ENCODE data around the gene TADA1.

TADA1 gene

GRCh38 chr1:166865926-166866325, 10.1 kb downstream of the TADA1 start:
- Histone ChIP-seq H3K27me3 (ENCODE audit: insufficient read depth, low read length) (no peaks in the 10 kb centered on the region), H3K36me3 (ENCODE audit: insufficient read depth, low read depth, low read length) (peaks cover 75% of the 10 kb centered on the region), H3K27ac (ENCODE audit: low read length) (no peak overlapping the region), H3K4me1 (ENCODE audit: insufficient read depth, low read length) (peaks cover 2% of the 10 kb centered on the region; the same call in 1 of the 2 replicates), H3K4me3 (ENCODE audit: low read length) (no peak overlapping the region), H3K9ac (ENCODE audit: low read depth, low read length) (no peak overlapping the region), H3K9me3 (ENCODE audit: insufficient read depth, low read depth, low read length) (no peaks in the 10 kb centered on the region)

- peaks cover 9% of the 10 kb centered on the region; the same call in 1 of the 2 replicates for H3K4me1 ChIP-seq (ENCODE audit: insufficient read depth, low read length)
- H3K27me3 ChIP-seq (ENCODE audit: insufficient read depth, low read length) = no peaks in the 10 kb centered on the region
- H3K9me3 ChIP-seq (ENCODE audit: insufficient read depth, low read depth, low read length) = no peaks in the 10 kb centered on the region
- H3K36me3 ChIP-seq (ENCODE audit: insufficient read depth, low read depth, low read length) = peaks cover 99% of the 10 kb centered on the region
- no peak overlapping the region for H3K4me3 ChIP-seq (ENCODE audit: low read length)
- H3K27ac ChIP-seq (ENCODE audit: low read length) = no peak overlapping the region
- no peak overlapping the region for H3K9ac ChIP-seq (ENCODE audit: low read depth, low read length)
Measured at GRCh38 chr1:166859597-166859996, 16.5 kb downstream of the TADA1 start.

DNA sequence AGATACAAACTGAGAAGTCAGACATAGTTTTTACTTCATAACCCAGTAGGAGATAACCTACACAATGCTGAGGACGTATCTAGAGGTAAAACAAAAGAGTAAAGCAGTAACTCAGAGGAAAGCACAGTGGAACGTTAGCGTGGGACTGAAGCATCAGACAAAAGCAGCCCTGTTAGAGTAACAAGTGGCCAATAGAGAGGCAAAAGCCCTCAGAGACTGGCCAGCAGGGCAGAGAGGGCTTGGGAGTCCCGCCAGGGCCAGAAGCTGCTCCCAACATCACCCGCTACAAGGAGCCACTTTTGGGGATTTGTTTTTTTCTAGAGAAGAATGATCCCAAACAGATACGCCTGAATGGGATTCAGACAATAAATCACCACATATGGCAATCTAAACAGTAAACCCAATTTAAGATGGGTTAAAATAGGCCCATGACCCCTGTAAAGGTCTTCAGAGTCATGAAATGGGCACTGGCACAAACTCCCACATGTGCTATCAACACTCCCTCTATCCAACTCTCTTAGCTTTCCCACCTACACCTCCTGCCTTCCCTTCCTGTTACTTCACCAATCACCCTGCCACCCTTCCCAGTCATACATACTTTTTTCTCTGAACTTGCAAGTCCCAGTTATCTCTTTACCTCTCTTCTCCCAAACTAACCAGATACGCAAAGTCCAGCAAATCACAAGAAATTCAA, 17.2 kb downstream of the TADA1 start:
- Histone ChIP-seq H3K4me1 (ENCODE audit: insufficient read depth, low read length) (peaks cover 9% of the 10 kb centered on the region; the same call in 1 of the 2 replicates), H3K9ac (ENCODE audit: low read depth, low read length) (no peak overlapping the region), H3K4me3 (ENCODE audit: low read length) (no peak overlapping the region), H3K27me3 (ENCODE audit: insufficient read depth, low read length) (no peaks in the 10 kb centered on the region), H3K27ac (ENCODE audit: low read length) (no peak overlapping the region), H3K36me3 (ENCODE audit: insufficient read depth, low read depth, low read length) (peaks cover 99% of the 10 kb centered on the region), H3K9me3 (ENCODE audit: insufficient read depth, low read depth, low read length) (no peaks in the 10 kb centered on the region)

- Histone ChIP-seq H3K27me3 (ENCODE audit: insufficient read depth, low read length) (no peaks in the 10 kb centered on the region), H3K4me3 (ENCODE audit: low read length) (no peak overlapping the region), H3K36me3 (ENCODE audit: insufficient read depth, low read depth, low read length) (peaks cover 99% of the 10 kb centered on the region), H3K9me3 (ENCODE audit: insufficient read depth, low read depth, low read length) (no peaks in the 10 kb centered on the region), H3K4me1 (ENCODE audit: insufficient read depth, low read length) (peaks cover 9% of the 10 kb centered on the region; the same call in 1 of the 2 replicates), H3K27ac (ENCODE audit: low read length) (no peak overlapping the region), H3K9ac (ENCODE audit: low read depth, low read length) (no peak overlapping the region)
Measured at GRCh38 chr1:166857995-166858394, 18.1 kb downstream of the TADA1 start.

DNA sequence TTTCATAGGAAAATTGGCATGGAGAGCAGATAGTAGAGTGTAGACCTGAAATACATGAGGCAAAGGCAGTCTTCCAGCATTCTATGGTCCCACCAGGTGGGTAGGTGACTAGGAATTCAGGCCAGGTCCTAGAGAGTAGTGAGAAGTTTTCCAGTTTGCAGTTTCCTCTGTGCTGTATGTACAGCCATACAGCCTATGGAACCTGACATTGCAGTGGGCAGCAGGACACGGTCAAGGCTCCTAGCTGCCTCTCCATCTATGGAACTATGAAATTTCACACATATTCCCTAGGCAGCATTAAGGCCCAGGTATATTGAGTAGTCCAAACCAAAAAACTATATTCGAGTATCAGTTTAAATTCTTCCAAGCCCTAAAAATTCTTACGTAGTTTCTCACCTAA, 20.5 kb downstream of the TADA1 start:
- peaks cover 7% of the 10 kb centered on the region; the same call in 1 of the 2 replicates for H3K4me1 ChIP-seq (ENCODE audit: insufficient read depth, low read length)
- no peak overlapping the region for H3K9ac ChIP-seq (ENCODE audit: low read depth, low read length)
- H3K27ac ChIP-seq (ENCODE audit: low read length) = no peak overlapping the region
- H3K36me3 ChIP-seq (ENCODE audit: insufficient read depth, low read depth, low read length) = peaks cover 99% of the 10 kb centered on the region
- H3K27me3 ChIP-seq (ENCODE audit: insufficient read depth, low read length) = no peaks in the 10 kb centered on the region
- H3K4me3 ChIP-seq (ENCODE audit: low read length) = no peak overlapping the region
- no peaks in the 10 kb centered on the region for H3K9me3 ChIP-seq (ENCODE audit: insufficient read depth, low read depth, low read length)

DNA sequence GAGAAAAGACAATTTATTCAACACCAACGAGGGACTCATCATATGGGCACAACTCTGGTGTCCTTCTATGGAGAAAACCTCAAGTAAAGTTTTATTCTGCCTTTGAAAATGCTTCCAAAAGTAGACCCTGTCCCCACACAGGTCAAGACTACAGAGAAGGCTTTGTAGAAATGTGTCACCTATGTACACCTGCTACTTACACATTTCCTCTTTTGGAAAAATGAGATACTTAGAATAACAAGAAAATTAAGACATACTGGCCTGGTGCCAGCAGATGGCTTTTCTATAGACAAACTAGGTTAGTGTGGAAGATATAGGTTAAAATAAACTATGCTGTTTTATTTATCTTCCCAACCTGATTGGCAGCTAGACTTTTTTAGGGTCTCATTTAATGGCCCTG, 23.1 kb downstream of the TADA1 start:
- Histone ChIP-seq H3K27me3 (ENCODE audit: insufficient read depth, low read length) (no peaks in the 10 kb centered on the region), H3K9ac (ENCODE audit: low read depth, low read length) (no peak overlapping the region), H3K4me3 (ENCODE audit: low read length) (no peak overlapping the region), H3K4me1 (ENCODE audit: insufficient read depth, low read length) (no peaks in the 10 kb centered on the region), H3K36me3 (ENCODE audit: insufficient read depth, low read depth, low read length) (peaks cover 99% of the 10 kb centered on the region), H3K27ac (ENCODE audit: low read length) (no peak overlapping the region), H3K9me3 (ENCODE audit: insufficient read depth, low read depth, low read length) (no peaks in the 10 kb centered on the region)

GRCh38 chr1:166849135-166849534, 26.9 kb downstream of the TADA1 start:
- H3K9ac ChIP-seq (ENCODE audit: low read depth, low read length) = no peak overlapping the region
- H3K4me3 ChIP-seq (ENCODE audit: low read length) = no peak overlapping the region
- peaks cover 100% of the 10 kb centered on the region for H3K36me3 ChIP-seq (ENCODE audit: insufficient read depth, low read depth, low read length)
- no peaks in the 10 kb centered on the region for H3K4me1 ChIP-seq (ENCODE audit: insufficient read depth, low read length)
- H3K27ac ChIP-seq (ENCODE audit: low read length) = no peak overlapping the region
- H3K9me3 ChIP-seq (ENCODE audit: insufficient read depth, low read depth, low read length) = no peaks in the 10 kb centered on the region
- no peaks in the 10 kb centered on the region for H3K27me3 ChIP-seq (ENCODE audit: insufficient read depth, low read length)

GRCh38 chr1:166848193-166848592, 27.9 kb downstream of the TADA1 start:
- Histone ChIP-seq H3K9ac (ENCODE audit: low read depth, low read length) (no peak overlapping the region), H3K27me3 (ENCODE audit: insufficient read depth, low read length) (no peaks in the 10 kb centered on the region), H3K9me3 (ENCODE audit: insufficient read depth, low read depth, low read length) (no peaks in the 10 kb centered on the region), H3K4me3 (ENCODE audit: low read length) (no peak overlapping the region), H3K27ac (ENCODE audit: low read length) (no peak overlapping the region), H3K36me3 (ENCODE audit: insufficient read depth, low read depth, low read length) (peaks cover 100% of the 10 kb centered on the region), H3K4me1 (ENCODE audit: insufficient read depth, low read length) (no peaks in the 10 kb centered on the region)

GRCh38 chr1:166844791-166845190, 31.3 kb downstream of the TADA1 start:
- Histone ChIP-seq H3K4me3 (ENCODE audit: low read length) (no peak overlapping the region), H3K4me1 (ENCODE audit: insufficient read depth, low read length) (peaks cover 11% of the 10 kb centered on the region), H3K27ac (ENCODE audit: low read length) (no peak overlapping the region), H3K36me3 (ENCODE audit: insufficient read depth, low read depth, low read length) (peaks cover 93% of the 10 kb centered on the region), H3K9me3 (ENCODE audit: insufficient read depth, low read depth, low read length) (no peaks in the 10 kb centered on the region), H3K9ac (ENCODE audit: low read depth, low read length) (no peak overlapping the region), H3K27me3 (ENCODE audit: insufficient read depth, low read length) (no peaks in the 10 kb centered on the region)

GRCh38 chr1:166843769-166844596, 32.1 kb downstream of the TADA1 start:
- H3K27ac ChIP-seq (ENCODE audit: low read length) = no peak overlapping the region
- H3K9ac ChIP-seq (ENCODE audit: low read depth, low read length) = no peak overlapping the region
- H3K4me3 ChIP-seq (ENCODE audit: low read length) = no peak overlapping the region
- H3K9me3 ChIP-seq (ENCODE audit: insufficient read depth, low read depth, low read length) = no peaks in the 10 kb centered on the region
- peaks cover 11% of the 10 kb centered on the region for H3K4me1 ChIP-seq (ENCODE audit: insufficient read depth, low read length)
- no peaks in the 10 kb centered on the region for H3K27me3 ChIP-seq (ENCODE audit: insufficient read depth, low read length)
- H3K36me3 ChIP-seq (ENCODE audit: insufficient read depth, low read depth, low read length) = peaks cover 85% of the 10 kb centered on the region

GRCh38 chr1:166843322-166843721, 32.7 kb downstream of the TADA1 start:
- H3K9me3 ChIP-seq (ENCODE audit: insufficient read depth, low read depth, low read length) = no peaks in the 10 kb centered on the region
- no peaks in the 10 kb centered on the region for H3K27me3 ChIP-seq (ENCODE audit: insufficient read depth, low read length)
- H3K4me1 ChIP-seq (ENCODE audit: insufficient read depth, low read length) = peaks cover 15% of the 10 kb centered on the region
- H3K9ac ChIP-seq (ENCODE audit: low read depth, low read length) = no peak overlapping the region
- no peak overlapping the region for H3K27ac ChIP-seq (ENCODE audit: low read length)
- peaks cover 78% of the 10 kb centered on the region for H3K36me3 ChIP-seq (ENCODE audit: insufficient read depth, low read depth, low read length)
- no peak overlapping the region for H3K4me3 ChIP-seq (ENCODE audit: low read length)
